ENCODE results near the gene FADS1. TPM values are rescaled to one million over a fixed set of nuclear protein-coding genes. Genes with fewer than 3 reads are reported as not detected.

The FADS1 gene
- total and polyA plus RNA-seq, 2 of the 8 experiments (the other 6 are each of a cell fraction or from before 2014, with no cell fraction given): 115 to 141 TPM

DNA sequence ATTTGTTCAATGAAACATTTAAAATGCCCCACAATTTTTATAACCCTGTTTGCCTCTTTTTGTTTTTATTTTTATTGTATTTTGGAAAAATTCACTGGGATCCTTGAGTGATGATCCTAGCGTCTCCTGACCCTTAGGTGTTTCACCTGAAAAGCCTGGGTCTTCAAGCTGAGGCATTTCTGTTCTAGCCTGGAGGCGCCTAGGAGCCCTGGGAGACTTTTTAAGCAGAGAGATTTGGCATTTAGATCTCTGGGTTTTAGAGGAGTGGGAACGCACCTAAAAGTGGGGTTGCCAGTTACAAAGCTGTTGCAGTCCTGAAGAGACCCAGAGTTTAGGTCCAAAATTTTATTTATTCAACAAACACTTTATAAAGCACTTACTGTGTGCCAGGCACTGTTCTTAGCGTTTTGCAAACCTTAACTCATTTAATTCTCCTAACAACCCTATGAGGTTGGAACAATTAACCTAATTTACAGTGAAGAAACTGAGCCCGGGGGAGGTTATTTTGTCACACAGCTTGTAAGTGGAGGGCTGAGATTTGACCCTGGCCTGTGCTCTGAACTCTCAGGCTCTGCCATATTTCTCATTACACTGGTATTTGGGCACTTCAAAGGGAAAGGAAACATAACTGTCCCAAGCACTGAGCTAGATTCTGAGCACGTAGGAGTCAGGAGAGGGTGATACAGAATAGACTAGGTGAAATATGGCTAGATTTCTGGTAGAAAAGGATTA is 834 bp upstream of the FADS1 start (continued):
- TF ChIP-seq, protein P1, sequence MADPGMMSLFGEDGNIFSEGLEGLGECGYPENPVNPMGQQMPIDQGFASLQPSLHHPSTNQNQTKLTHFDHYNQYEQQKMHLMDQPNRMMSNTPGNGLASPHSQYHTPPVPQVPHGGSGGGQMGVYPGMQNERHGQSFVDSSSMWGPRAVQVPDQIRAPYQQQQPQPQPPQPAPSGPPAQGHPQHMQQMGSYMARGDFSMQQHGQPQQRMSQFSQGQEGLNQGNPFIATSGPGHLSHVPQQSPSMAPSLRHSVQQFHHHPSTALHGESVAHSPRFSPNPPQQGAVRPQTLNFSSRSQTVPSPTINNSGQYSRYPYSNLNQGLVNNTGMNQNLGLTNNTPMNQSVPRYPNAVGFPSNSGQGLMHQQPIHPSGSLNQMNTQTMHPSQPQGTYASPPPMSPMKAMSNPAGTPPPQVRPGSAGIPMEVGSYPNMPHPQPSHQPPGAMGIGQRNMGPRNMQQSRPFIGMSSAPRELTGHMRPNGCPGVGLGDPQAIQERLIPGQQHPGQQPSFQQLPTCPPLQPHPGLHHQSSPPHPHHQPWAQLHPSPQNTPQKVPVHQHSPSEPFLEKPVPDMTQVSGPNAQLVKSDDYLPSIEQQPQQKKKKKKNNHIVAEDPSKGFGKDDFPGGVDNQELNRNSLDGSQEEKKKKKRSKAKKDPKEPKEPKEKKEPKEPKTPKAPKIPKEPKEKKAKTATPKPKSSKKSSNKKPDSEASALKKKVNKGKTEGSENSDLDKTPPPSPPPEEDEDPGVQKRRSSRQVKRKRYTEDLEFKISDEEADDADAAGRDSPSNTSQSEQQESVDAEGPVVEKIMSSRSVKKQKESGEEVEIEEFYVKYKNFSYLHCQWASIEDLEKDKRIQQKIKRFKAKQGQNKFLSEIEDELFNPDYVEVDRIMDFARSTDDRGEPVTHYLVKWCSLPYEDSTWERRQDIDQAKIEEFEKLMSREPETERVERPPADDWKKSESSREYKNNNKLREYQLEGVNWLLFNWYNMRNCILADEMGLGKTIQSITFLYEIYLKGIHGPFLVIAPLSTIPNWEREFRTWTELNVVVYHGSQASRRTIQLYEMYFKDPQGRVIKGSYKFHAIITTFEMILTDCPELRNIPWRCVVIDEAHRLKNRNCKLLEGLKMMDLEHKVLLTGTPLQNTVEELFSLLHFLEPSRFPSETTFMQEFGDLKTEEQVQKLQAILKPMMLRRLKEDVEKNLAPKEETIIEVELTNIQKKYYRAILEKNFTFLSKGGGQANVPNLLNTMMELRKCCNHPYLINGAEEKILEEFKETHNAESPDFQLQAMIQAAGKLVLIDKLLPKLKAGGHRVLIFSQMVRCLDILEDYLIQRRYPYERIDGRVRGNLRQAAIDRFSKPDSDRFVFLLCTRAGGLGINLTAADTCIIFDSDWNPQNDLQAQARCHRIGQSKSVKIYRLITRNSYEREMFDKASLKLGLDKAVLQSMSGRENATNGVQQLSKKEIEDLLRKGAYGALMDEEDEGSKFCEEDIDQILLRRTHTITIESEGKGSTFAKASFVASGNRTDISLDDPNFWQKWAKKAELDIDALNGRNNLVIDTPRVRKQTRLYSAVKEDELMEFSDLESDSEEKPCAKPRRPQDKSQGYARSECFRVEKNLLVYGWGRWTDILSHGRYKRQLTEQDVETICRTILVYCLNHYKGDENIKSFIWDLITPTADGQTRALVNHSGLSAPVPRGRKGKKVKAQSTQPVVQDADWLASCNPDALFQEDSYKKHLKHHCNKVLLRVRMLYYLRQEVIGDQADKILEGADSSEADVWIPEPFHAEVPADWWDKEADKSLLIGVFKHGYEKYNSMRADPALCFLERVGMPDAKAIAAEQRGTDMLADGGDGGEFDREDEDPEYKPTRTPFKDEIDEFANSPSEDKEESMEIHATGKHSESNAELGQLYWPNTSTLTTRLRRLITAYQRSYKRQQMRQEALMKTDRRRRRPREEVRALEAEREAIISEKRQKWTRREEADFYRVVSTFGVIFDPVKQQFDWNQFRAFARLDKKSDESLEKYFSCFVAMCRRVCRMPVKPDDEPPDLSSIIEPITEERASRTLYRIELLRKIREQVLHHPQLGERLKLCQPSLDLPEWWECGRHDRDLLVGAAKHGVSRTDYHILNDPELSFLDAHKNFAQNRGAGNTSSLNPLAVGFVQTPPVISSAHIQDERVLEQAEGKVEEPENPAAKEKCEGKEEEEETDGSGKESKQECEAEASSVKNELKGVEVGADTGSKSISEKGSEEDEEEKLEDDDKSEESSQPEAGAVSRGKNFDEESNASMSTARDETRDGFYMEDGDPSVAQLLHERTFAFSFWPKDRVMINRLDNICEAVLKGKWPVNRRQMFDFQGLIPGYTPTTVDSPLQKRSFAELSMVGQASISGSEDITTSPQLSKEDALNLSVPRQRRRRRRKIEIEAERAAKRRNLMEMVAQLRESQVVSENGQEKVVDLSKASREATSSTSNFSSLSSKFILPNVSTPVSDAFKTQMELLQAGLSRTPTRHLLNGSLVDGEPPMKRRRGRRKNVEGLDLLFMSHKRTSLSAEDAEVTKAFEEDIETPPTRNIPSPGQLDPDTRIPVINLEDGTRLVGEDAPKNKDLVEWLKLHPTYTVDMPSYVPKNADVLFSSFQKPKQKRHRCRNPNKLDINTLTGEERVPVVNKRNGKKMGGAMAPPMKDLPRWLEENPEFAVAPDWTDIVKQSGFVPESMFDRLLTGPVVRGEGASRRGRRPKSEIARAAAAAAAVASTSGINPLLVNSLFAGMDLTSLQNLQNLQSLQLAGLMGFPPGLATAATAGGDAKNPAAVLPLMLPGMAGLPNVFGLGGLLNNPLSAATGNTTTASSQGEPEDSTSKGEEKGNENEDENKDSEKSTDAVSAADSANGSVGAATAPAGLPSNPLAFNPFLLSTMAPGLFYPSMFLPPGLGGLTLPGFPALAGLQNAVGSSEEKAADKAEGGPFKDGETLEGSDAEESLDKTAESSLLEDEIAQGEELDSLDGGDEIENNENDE (IDR thresholded peaks at IDR 0.05; ENCODE audit: insufficient replicate concordance, low read length): no peak
- TF ChIP-seq, protein P2, sequence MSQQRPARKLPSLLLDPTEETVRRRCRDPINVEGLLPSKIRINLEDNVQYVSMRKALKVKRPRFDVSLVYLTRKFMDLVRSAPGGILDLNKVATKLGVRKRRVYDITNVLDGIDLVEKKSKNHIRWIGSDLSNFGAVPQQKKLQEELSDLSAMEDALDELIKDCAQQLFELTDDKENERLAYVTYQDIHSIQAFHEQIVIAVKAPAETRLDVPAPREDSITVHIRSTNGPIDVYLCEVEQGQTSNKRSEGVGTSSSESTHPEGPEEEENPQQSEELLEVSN (IDR thresholded peaks at IDR 0.05): no peak
- TF ChIP-seq CTBP2 (IDR thresholded peaks at IDR 0.05; ENCODE audit: borderline replicate concordance, insufficient read depth, insufficient read length, low read length): no peak
- TF ChIP-seq EGR1 (IDR thresholded peaks at IDR 0.05; ENCODE audit: borderline replicate concordance, low read depth, low read length): no peak
- no peak for TF ChIP-seq POU5F1 (IDR thresholded peaks at IDR 0.05; ENCODE audit: low read depth, low read length)
